Stimulated activated CD8-positive, alpha-beta memory T cell treated with anti-CD3 and anti-CD28 coated beads, Interleukin-4, amount 100 ng/mL, for 24 hours (primary cell): ENCODE results near the gene LPAR5.

Experiments used
- DNase-seq: peaks from one replicate; pipeline ENCODE4 v3.0.0-alpha.2; 2020; ENCODE audit warnings: low read depth

Gene LPAR5

DNA sequence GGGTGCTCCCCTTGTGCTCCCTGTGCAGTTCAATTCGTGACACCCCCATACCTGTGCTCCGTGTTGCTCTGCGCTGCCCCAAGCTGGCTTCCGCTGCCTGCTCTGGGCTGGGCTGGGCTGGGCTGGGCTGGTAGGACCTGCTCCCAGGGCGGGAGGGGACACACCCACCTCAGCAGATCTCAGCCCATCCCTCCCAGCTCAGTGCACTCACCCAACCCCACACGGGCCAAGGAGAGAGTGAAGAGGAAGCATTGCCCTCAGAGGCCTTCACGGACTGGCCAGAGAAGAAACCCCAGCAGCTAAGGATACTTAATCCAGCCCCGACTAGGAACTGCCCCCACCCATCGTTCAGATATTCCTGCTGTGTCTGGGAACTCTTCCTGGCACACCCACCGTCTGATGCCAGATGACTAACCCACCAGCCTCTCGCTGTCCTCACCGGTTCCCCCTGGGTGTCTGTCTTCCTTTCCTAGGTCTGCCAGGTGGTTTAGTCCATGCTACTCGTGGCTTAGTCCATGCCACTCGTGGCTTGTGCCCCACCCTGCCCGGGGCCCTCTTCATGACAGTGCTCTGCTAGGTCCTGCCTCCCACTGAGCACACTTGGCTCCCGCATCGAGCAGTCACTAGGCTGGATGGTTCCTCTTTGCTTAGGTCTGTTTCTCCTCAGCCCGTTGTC is at the start of gene LPAR5:
LPAR5 (minus strand) TSS at position 104 of the 676 bp plus-strand sequence. CDS start 14,711 bp downstream, outside the sequence.
- DNase-seq, result no peak

DNA sequence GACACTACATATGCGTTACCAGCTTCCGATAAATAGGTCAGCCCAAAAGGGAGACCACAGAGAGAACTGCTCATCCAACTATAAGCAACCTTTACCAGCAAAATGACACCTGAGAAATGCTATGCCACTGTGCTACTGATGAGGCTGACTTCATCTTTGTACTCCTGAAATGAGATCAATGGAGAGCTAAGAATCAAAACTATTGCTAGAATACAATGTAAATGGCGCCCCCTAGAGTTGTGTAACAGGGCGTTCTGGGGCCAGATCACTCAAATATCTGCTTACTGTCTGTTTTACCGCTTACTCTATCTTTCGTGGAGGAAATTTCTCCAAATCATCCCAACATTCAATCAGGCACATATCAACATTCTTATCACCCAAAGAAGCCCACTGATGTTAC is 48.9 kb upstream of the LPAR5 start:
- DNase-seq, result no peak

DNA sequence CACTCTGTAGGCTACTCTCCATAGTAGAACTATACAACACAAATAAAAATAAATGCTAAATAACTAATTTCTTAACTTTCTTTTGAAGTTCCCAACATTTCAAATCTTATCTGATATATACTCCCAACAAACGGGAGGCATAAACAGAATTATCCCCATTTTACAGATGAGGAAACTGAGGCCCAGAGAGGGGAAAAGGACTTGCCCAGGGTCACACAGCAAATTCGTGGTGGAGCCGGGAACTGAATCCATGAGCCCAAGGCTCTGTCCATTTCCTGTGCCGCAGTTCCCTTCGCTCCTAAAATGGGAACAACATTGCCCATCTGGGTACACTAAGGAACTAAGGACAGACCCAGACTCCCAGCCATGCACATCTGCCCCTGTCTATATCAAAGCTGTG is 41.2 kb upstream of the LPAR5 start:
- no peak for DNase-seq

DNA sequence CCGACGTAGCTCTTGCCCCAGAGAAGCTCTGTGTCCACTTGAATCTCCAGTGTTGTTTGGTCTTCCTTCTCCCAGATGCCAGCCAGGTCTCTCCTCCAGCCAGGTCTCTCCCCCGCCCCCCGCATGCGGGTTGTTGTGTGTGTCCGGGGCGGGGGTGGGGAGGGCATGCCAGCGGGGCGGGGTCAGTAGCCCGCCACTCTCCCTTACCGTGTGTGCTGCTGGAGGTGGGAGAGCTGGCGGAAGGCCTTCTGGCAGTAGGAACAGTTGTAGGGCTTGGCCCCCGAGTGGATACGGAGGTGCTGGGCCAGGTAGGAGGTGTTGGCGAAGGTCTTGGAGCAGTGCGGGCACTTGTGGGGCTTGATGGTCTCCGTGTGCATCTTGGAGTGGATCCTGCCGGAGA is 36.4 kb upstream of the LPAR5 start:
- no peak for DNase-seq

DNA sequence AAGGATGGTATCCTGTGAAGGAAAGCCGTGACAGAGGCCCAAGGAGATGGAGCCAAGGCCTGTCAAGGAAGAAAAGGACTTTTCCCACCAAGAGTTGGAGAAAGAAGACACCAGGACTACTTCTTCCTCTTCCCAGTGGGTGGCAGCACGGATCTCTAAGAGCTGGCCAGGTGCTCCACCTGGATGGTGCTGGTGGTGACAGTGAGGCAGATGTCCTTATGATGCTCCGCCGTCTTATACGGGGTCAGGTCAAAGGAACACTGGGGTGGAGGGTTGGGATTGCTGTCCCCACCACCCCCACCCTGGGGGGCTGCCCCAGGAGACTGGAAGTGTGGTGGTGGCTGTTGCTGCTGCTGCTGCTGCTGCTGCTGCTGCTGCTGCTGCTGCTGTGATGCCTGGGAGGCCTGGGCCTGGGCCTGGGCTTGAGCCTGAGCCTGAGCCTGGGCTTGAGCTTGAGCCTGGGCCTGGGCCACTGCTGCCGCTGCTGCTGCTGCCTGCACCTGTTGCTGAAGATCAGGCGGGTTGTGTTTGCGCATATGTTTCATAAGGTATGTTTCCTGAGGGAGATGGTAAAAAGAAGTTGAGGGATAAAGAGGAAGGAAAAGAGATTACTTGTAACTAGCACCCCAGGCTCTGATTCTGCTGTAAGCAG is 31.9 kb upstream of the LPAR5 start:
- DNase-seq, result no peak

DNA sequence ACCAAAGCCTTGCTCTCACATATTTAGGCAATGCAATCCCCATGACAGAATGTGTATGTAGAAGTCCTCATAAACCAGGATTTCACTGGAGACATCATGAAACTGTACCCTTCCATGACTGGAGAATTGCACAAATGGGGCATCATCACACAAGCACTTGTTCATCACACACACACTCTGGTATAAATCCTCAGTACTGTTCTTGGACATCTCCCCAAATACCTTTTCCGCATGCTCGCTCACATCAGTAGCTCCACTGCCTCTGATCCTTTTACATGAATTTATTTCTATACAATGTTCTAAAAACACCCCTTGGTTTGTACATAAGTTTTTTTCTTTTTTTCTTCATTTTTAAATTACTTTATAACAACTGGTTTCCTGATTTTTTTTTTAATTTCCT is 30.5 kb upstream of the LPAR5 start:
- no peak for DNase-seq

DNA sequence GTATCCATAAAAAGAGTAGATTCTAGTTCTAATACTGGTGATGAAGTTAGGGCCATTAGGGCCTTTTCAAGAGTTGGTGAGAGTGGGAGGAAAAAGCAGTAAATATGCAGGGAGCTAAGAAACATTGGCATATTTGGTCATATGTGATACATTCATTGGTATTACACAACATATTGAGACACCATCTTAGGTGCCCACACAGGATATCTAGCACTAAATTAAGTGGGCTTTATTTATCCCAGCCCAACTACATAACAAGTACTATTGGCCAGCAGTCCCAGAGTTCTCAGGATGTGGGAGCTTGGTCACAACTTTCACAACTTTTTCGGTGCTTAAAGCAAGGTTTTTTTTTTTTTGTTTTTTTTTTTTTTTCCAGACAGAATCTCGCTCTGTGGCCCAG is 29.1 kb upstream of the LPAR5 start:
- no peak for DNase-seq

DNA sequence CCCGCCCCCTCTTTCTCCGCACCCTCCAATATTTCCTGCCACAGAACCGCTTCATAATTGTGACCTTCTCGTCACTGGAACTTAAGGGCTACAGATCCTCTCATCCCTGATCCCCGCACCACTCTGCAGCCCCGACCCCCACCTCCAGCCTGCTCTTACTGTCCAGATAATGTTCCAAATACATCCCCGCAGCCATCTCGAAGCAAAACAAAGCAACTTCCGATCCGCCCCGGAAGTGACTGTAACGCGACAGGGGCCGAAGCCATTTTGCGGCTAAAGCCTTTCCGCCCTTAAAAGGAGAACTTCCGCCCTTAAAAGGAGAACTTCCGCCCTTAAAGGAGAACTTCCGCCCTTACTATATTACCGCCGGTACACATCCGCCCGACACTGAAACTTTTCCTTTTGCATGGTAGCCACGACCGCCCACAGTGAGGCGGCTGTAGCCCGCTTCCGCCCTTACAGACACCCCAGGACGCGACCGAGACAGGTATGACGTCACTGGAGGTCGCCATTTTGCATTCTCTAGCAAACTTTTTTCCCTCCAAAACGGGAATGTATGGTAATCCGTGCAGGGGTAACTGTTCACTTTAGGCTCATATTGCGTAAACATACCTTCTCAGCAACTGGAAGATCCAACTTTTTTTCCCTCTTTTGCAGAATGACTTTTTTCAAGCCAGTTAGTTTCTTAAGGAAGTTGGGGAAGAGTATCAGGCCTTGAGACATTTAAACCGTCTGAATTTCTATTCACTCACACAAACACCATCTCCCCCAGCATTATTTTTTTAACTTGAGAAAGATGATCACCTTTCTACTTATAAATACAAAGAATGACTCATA is 27.4 kb upstream of the LPAR5 start, which contains the start of gene ING4:
ING4 (minus strand) TSS at position 214 of the 837 bp plus-strand sequence; CDS start at position 196, 18 bp downstream.
- peak; percentile 91 for DNase-seq

DNA sequence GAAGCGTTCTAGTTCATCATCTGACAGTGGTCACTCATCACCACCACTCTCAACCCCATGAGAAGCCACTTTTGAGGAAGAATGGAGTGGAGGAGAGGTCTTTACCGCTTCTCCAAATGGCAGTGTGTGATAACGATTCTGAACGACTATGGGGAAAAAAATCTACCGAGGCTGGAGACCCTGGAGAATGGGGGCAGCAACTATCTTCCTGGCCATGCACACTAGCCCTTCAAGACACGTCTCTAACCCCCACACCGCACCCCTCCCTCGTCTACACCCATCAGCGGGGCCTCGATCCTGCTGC is 26.8 kb upstream of the LPAR5 start:
- DNase-seq, result no peak

DNA sequence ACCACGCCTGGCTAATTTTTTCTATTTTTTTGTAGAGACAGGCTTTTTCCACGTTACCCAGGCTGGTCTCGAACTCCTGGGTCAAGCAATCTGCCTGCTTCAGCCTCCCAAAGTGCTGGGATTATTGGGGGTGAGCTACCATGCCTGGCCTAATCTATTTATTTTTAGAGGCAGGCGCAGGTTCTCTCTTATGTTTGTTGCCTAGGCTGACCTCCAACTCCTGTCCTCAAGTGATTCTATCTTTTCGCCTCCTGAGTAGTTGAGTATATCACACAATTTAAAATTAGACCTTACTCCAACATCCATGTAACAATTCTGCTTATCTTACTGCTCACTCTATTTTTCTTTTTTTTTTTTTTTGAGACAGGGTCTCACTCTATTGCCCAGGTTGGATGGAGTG is 18.2 kb upstream of the LPAR5 start:
- DNase-seq, result no peak

DNA sequence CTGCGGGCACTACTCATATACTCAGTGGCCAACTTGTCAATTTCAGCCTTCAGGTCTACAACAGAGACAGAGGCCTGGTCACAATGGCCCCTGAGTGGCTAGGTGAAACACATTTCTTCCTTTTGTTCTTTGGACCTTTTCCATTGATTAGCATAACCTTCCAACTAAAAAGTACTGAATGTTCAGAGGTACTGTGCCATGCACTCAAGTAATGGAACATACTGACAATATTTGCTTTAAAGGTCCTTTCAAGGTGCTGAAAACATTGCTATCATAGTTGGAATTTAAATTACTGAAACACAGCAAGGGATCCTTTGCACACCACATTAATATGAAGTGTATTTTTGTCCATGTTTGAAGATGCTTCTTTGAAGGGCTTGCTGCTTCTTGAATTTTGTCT is 17.6 kb upstream of the LPAR5 start:
- no peak for DNase-seq

DNA sequence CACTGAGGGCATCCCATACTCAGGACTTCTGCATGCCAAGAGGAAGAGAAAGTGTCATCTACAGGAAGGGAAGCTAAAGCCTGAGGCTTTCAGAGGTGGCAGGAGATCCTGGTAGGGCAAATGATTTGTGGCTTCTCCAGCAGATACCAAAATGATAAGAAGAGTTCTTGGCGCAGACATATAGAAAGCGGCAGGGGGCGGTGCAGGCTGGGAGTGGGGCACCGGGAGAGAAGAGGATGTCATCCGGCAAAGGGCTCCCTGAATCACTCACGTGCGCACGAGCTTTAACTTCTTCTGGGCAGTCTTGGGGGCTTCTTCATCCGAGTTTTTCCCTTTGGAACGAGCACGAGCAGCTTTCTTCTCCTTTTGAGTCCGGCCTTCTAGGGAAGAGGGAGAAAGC is 16.6 kb upstream of the LPAR5 start:
- no peak for DNase-seq

DNA sequence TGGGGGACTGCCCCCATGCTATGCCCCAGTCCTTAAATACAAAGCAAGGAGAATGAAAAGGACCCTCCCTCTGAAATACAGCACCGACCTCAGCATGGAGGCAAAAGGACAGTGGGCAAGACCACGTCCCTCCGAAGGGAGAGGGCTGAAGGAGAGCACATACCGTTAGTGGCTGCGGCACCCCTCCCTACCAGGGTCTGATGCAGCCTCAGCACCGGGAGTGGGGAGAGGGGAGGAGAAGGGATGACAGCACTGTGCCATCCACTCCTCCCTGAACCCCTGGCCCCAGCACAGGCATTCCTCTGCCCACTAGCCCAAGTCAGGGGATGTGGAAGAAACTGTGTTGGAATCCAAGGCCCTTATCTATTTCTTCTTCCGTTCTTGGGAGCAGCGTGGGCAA is 15.1 kb upstream of the LPAR5 start:
- DNase-seq, result no peak

DNA sequence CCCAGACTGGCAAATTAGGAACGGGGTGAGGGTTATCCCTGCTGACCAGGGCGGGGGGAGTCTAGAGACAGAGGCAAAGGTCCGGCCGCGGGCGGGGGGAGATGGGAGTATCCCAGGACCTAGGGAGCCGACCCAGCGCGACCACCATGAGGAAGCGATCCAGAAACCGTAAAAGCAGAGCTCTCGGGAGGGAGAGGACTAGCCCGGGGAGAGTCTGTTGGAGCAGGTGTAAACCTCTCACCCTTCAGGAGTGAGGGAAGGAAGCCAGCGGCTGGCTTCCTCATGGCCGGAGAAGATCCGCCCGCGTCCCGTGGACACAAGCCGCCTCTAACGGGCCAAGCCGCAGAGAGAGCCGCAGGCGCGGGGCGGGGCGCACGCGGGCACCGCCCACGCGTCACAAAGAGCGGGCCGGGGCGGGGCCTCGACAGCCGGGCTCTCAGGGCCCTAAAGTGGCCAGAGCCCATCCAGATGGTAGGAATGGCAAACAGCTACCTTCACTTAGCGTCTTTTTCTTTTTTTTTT is 11.4 kb upstream of the LPAR5 start, which contains the start of gene ACRBP:
ACRBP (minus strand) TSS at position 350 of the 522 bp plus-strand sequence; CDS start at position 284, 66 bp downstream.
- DNase-seq, result no peak

DNA sequence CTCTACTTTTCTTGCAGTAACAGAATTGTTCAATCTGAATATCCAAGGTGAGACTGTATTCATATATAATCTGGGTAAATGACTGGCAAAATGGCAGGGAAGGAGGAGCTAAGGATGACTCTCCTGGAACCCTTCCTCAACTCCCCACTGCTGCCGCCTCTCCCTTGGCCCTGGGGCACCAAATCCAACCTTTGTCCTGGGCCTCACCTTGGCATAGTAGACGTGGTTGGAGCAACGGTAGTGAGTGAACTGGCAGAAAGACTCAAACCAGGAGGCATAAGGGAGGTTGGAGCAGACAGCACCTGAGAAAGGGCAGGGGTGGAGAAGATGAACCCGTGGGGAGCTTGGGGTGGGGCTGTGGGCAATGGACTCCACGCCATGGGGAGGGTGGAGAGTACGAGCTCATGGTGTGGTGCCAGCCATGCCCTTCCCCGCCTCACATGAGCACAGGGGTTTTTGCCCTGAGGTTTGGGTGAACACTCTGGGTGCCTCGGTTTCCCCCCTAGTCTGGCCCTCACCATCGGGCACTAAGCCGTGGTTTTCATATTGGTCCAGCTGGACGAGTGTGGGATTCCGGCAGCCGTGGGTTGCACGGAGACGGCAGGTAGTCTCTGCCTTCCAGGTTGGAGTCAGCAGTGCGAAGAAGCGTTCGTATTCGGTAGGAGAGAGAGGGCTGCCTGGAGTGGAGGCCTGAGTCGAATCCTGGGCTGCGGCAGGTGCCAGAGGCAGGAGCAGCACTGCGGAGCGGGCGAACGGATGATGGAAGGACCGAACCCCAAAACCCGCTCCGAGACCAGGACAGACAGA is 10.7 kb upstream of the LPAR5 start:
- no peak for DNase-seq

DNA sequence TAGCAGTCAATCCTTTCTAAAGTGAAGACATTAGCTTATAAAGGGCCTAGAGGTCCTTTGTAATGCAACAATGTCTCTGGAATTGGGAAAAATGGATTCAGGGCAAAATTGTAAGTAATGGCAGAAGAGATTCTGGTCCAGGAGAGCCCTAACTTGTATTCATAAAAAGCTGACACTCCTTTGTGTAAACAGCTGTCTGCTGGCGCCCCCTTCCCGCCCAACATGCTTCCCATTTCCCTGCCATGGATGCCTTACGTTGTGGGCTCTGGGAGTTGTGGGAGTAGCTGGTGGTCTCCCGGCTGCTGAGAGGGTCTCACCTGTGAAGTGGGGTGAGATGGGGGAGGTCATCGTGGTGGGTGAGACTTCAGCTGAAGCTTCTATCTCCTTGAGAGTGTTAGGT is 9.1 kb upstream of the LPAR5 start:
- DNase-seq, result no peak

DNA sequence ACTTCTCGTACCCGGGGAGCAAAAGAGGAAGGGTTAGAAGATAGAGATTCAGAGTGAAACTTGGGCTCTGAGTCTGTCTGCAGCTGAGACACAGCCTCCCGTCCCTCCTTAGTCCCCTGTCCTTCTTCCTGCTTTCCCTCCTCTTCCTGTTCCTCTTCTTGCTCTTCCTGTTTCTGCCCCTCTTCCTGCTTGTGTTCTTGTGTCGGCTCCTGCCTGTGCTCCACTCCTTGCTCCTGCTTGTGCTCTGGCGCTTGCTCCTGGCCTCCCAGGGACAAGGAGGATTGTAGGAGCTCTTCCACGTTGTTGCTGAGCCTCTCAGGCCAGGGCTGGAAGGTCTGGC is 8.5 kb upstream of the LPAR5 start:
- DNase-seq, result no peak

DNA sequence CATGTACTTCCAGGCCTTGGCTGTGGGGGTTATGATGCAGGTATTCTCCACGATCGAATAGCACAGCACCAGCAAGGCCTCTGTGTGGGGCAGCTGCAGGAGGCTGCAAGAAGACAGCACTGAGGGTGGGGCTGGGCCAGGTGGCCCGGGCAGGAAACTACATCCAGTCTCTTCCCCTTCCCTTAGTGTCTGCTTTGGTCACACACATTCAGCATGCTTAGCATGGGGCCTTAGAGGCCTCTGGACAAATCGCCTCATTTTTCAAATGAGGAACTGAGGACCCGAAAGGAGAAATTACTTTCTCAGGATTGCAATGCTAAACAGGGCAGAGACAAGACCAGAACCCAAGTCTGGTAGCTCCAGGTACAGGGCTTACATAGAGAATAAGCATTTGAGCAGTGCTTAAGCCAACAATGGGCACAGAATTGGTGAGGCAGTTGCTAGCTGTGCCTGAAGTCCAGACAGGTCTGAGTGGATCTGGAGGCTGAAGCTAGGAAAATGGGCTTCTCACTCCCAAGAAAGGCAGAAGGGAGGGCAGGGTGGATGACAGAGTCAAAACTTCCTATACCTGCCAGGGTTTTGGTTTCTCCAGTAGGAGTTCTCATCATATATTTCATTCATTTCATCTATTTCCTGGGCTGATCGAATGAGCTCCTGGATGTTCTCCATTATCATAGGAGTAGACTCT is 8.0 kb upstream of the LPAR5 start:
- DNase-seq, result no peak

DNA sequence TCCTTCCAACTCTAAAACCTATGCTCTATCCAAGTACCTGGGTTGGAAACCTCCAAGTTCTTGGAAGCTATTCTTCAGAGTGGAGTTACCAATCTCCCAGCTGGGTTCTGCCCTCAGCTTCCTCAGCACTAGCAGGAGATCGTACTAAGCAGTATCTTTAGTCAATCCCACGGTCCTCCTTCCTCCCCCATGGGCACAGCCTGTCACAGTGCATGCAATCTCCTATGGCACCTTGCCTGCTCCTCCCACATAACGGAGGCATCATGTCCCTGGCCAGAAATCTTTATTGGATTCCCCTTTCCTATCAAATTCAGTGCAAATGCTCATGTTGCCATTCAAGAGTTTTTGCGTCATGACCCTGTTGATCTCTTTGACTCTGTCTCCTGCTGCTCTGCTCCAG is 5.4 kb upstream of the LPAR5 start:
- DNase-seq, result no peak

DNA sequence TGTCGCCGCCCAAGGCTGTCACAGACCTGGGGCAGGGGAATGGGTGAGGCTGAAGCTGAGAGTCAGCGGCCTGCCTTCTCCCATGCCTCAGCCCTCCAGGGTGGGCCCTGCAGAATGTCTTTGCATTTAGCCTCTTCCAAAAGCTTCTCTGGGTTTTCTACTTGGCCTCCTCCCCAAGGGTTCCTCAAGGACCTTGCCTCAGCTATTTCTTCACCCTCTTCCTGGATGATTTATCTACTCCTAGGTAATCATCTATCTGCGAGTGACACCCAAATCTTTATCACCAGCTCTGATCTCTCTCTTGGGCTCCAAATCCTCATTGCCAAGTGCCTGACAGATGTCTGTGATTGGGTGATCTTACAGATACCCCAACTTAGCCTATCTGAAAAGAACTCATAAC is 4.7 kb upstream of the LPAR5 start:
- DNase-seq, result no peak

DNA sequence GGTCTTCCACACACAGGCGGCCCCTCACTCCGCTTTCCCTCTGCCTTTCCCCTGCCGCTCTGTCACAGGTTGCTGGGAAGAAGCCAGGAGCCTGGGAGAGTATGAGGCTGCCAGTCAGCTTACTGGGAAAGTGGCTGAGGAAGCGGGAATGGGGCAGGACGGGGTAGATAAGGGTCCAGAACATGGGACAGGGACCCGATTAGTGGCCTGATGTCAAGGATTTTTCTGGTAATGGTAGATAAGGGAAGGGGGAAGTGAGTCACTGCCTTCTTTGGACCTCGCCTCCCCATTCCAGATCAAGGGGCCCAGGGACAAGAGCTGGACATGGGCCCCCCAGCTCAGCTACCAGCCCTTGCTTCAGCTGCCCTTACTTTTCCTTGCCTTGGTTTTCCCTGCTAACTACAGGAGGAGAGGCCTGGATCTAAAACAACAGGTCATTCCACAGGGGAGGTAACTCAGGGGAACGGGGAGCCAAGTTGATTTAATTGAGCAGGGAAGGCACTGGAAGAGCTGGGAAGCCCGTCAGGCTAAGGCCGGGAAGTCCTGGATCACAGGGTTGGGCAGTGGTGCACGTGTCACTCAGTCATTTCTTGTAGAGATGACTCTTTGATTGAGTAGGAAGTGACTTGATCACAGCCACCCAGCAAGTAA is 3.5 kb upstream of the LPAR5 start:
- DNase-seq, result no peak
